ENCODE data around the gene CEACAM5.

DNA sequence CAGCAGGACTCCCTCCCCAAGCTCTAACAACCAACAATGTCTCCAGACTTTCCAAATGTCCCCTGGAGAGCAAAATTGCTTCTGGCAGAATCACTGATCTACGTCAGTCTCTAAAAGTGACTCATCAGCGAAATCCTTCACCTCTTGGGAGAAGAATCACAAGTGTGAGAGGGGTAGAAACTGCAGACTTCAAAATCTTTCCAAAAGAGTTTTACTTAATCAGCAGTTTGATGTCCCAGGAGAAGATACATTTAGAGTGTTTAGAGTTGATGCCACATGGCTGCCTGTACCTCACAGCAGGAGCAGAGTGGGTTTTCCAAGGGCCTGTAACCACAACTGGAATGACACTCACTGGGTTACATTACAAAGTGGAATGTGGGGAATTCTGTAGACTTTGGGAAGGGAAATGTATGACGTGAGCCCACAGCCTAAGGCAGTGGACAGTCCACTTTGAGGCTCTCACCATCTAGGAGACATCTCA is 6.2 kb upstream of the CEACAM5 start:
- TF ChIP-seq, protein P1, sequence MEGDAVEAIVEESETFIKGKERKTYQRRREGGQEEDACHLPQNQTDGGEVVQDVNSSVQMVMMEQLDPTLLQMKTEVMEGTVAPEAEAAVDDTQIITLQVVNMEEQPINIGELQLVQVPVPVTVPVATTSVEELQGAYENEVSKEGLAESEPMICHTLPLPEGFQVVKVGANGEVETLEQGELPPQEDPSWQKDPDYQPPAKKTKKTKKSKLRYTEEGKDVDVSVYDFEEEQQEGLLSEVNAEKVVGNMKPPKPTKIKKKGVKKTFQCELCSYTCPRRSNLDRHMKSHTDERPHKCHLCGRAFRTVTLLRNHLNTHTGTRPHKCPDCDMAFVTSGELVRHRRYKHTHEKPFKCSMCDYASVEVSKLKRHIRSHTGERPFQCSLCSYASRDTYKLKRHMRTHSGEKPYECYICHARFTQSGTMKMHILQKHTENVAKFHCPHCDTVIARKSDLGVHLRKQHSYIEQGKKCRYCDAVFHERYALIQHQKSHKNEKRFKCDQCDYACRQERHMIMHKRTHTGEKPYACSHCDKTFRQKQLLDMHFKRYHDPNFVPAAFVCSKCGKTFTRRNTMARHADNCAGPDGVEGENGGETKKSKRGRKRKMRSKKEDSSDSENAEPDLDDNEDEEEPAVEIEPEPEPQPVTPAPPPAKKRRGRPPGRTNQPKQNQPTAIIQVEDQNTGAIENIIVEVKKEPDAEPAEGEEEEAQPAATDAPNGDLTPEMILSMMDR (IDR thresholded peaks at IDR 0.05), result no peak
- TF ChIP-seq EP300 (IDR thresholded peaks at IDR 0.05), result no peak
- no peak for TF ChIP-seq POLR2A (IDR thresholded peaks at IDR 0.05)
